ENCODE data around the gene SLC15A4. TPM values are rescaled to one million over a fixed set of nuclear protein-coding genes. Genes with fewer than 3 reads are reported as not detected.

Gene SLC15A4
- total and polyA plus RNA-seq, 8 donors: 6.8 to 14.7 (median 10.6) TPM

DNA sequence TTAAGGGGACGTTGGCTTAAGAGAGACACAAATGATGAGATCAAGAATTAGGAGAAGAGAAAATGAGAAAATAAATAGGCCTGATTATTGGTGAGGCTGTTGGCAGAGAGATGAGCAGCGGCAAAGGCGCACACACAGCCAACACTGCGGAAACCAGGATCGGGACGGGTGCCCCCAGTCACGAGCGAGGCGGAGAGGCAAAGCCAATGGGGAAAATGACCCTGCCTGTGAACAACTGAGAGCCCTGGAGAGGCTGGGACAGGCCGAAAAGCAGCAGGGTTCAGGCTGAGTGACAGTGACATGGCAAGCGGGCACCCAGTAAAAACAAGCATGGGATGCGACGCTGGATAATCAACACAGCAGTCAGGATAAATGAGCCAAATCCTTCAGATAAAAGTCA is 21.0 kb downstream of the SLC15A4 start:
- DNase-seq: no peak
- WGBS, 2 donors: 88 to 92% methylated on average over 13 of the region's 13 CpGs
- TF ChIP-seq, protein P1, sequence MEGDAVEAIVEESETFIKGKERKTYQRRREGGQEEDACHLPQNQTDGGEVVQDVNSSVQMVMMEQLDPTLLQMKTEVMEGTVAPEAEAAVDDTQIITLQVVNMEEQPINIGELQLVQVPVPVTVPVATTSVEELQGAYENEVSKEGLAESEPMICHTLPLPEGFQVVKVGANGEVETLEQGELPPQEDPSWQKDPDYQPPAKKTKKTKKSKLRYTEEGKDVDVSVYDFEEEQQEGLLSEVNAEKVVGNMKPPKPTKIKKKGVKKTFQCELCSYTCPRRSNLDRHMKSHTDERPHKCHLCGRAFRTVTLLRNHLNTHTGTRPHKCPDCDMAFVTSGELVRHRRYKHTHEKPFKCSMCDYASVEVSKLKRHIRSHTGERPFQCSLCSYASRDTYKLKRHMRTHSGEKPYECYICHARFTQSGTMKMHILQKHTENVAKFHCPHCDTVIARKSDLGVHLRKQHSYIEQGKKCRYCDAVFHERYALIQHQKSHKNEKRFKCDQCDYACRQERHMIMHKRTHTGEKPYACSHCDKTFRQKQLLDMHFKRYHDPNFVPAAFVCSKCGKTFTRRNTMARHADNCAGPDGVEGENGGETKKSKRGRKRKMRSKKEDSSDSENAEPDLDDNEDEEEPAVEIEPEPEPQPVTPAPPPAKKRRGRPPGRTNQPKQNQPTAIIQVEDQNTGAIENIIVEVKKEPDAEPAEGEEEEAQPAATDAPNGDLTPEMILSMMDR (IDR thresholded peaks at IDR 0.05): no peak
- FAIRE-seq: no peak
- H3K27me3 ChIP-seq: no peaks in the 10 kb centered on the region
- no peak for ATAC-seq
- intact Hi-C loops (cut with DNase I): no loop called here
- peaks cover 3 to 38% (median 5%) of the 10 kb centered on the region in 3 donors for H3K36me3 ChIP-seq
- no peak overlapping the region for H3K27ac ChIP-seq
- no peaks in the 10 kb centered on the region for H3K4me1 ChIP-seq
- no peak overlapping the region for H3K4me3 ChIP-seq
- no peaks in the 10 kb centered on the region for H3K9me3 ChIP-seq

DNA sequence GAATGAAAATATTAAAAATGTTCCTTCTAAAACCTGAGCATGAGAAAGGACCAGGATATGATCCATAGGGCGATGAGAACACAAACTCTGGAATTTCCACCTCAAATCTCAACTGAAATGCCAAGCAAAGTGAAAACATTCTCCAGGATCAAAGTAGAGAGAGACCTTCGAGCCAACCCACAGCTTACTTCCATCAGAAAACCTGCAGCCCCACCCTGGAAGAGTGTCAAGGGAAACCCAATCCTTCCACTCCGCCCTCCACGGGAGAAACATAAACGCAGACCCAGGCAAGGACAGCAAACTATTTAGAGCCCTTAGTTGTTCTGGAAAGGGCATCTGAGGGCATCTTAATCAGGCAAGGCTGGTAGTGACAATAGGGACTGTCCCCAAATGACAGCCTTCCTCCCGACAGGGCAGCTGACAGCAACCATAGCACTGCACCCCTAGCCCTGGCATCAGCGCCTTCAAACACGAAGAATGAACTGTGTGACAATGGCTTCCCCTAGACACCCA is 21.8 kb downstream of the SLC15A4 start:
- TF ChIP-seq, protein P1 (IDR thresholded peaks at IDR 0.05): no peak
- WGBS, 2 donors: 85 to 89% methylated on average over 8 of the region's 8 CpGs
- Histone ChIP-seq H3K9me3 (no peaks in the 10 kb centered on the region), H3K4me1 (no peaks in the 10 kb centered on the region), H3K27me3 (no peaks in the 10 kb centered on the region), H3K27ac (no peak overlapping the region), H3K4me3 (no peak overlapping the region), H3K36me3 (peaks cover 6 to 38% (median 9%) of the 10 kb centered on the region in 3 donors)
- intact Hi-C loops (cut with DNase I): no loop called here
- no peak for FAIRE-seq
- no peak for ATAC-seq
- no peak for DNase-seq

DNA sequence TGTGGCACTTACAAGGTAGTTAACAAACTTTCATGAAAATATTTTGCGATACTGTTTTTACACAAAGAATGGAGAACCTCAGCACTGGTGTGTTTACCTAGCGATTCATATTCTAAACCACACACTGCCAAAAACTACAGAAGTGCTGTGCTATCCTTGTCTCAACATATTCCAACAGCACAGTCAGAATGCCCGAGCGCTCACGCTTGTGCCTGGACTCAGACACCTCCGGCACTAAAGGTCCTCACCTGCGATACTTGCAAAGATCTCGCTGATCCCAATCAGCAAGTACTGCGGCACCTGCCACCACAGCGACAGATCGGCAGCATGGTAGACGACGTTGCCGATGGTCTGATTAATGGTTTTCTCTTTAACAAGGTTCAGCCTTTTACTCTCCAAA is 23.2 kb downstream of the SLC15A4 start:
- Histone ChIP-seq H3K36me3 (peaks cover 6 to 44% (median 9%) of the 10 kb centered on the region in 3 donors), H3K4me1 (no peaks in the 10 kb centered on the region), H3K9me3 (no peaks in the 10 kb centered on the region), H3K4me3 (no peak overlapping the region), H3K27ac (no peak overlapping the region), H3K27me3 (no peaks in the 10 kb centered on the region)
- no peak for FAIRE-seq
- DNase-seq: no peak
- ATAC-seq: no peak
- intact Hi-C loops (cut with DNase I): no loop called here
- TF ChIP-seq, protein P1 (IDR thresholded peaks at IDR 0.05): no peak
- 97 to 99% methylated on average over 14 of the region's 14 CpGs for WGBS, 2 donors

DNA sequence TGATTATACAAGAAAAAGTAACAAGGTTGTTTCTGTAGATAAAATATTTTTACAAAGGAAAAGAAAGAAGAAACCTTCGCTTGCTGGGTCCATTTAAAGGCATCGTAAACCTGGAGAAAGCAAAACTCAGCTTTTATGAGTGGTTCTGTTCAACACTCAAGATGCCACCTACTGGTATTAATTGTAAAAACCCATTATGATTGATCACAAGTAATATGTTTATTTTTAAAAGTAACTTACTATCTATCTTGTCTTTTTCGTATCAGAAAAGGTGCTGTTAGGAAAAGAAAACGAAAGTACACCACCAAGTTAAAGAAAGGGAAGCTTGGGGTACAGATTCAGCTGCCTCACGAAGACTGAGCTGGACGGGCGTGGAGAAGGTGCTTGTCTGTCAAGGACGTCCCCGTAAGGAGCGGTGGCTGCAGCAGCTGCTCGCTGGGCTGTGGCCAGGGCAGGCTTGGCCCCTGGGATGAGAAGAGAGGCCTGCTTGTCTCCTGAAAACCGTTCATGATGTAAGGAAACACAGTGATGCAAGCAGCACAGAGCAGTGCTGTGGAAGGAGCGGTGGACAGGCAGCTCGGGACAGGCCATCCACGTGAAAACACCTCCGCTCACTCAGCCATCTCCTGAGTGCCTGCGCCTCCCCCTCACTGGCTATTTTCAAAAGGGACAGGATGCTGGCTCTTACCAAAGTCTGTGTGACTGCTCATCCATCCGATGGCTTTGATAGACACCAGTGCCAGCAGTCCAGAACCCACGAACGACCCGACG is 25.0 kb downstream of the SLC15A4 start:
- FAIRE-seq (no peak), ATAC-seq (no peak), DNase-seq (no peak)
- TF ChIP-seq, protein P1 (IDR thresholded peaks at IDR 0.05): no peak
- Histone ChIP-seq H3K27me3 (no peaks in the 10 kb centered on the region), H3K27ac (no peak overlapping the region), H3K4me1 (no peaks in the 10 kb centered on the region), H3K4me3 (no peak overlapping the region), H3K9me3 (no peaks in the 10 kb centered on the region), H3K36me3 (peaks cover 6 to 57% (median 9%) of the 10 kb centered on the region in 3 donors)
- WGBS, 2 donors: 84 to 87% methylated on average over 22 of the region's 22 CpGs
- intact Hi-C loops (cut with DNase I): no loop called here

Measured in pancreas (tissue), 10 donors.